Measurements from ENCODE around the gene FLOT2.

GRCh38 chr17:28937044-28937729, 39.7 kb upstream of the FLOT2 start:
- no peak for TF ChIP-seq RFX5 (IDR thresholded peaks at IDR 0.05; ENCODE audit: low read length)
- no peak for TF ChIP-seq CTCF (IDR thresholded peaks at IDR 0.05)
- TF ChIP-seq NFIC (IDR thresholded peaks at IDR 0.05; ENCODE audit: borderline replicate concordance), result no peak
- TF ChIP-seq POLR2AphosphoS5 (IDR thresholded peaks at IDR 0.05; ENCODE audit: low read depth, low read length), result no peak
- TF ChIP-seq USF2 (IDR thresholded peaks at IDR 0.05; ENCODE audit: borderline replicate concordance, low read depth, low read length), result no peak
- TF ChIP-seq GABPA (IDR thresholded peaks at IDR 0.05; ENCODE audit: low read depth), result no peak
- no peak for TF ChIP-seq EZH2phosphoT487 (IDR thresholded peaks at IDR 0.05; ENCODE audit: borderline replicate concordance, low read depth)
- no peak for TF ChIP-seq MXI1 (IDR thresholded peaks at IDR 0.05; ENCODE audit: low read depth, low read length)
